GM21737 (cell line): Measurements from ENCODE around the gene HOXD9.

Source experiments
- ATAC-seq: cut with Tn5 transposase; IDR thresholded peaks from one replicate; pipeline ENCODE4 v1.9.1; 2021; ENCODE audit warnings: mild to moderate bottlenecking, moderate library complexity; ENCODE audit not compliant: unreplicated experiment

The HOXD9 gene

GRCh38 chr2:176098366-176099158, 24.0 kb upstream of the HOXD9 start:
- no peak for ATAC-seq

- ATAC-seq = no peak
These were observed 23.3 kb upstream of the HOXD9 start for GRCh38 chr2:176099159-176099727.

GRCh38 chr2:176099728-176100546, 22.6 kb upstream of the HOXD9 start, which contains the start of gene HOXD12:
TSS of gene HOXD12 (plus strand) at chr2:176099795. CDS start at chr2:176099802, 7 bp downstream.
- ATAC-seq = no peak

- no peak for ATAC-seq
These were observed 21.9 kb upstream of the HOXD9 start for GRCh38 chr2:176100547-176101140.

GRCh38 chr2:176101216-176101830, 21.2 kb upstream of the HOXD9 start:
- ATAC-seq = no peak

- ATAC-seq = no peak
These were observed 20.7 kb upstream of the HOXD9 start for GRCh38 chr2:176101842-176102241.

- ATAC-seq = no peak
These were observed 20.1 kb upstream of the HOXD9 start for GRCh38 chr2:176102309-176102866.

- ATAC-seq = no peak
These were observed 19.3 kb upstream of the HOXD9 start for GRCh38 chr2:176103194-176103593.

- no peak for ATAC-seq
These were observed 18.7 kb upstream of the HOXD9 start for GRCh38 chr2:176103742-176104315.

- ATAC-seq = no peak
These were observed 18.0 kb upstream of the HOXD9 start for GRCh38 chr2:176104316-176105077.

- ATAC-seq = no peak
These were observed 17.3 kb upstream of the HOXD9 start for GRCh38 chr2:176105078-176105729.

- ATAC-seq = no peak
These were observed 16.6 kb upstream of the HOXD9 start for GRCh38 chr2:176105730-176106580.

- no peak for ATAC-seq
These were observed 15.7 kb upstream of the HOXD9 start, which contains the start of gene HOXD11 for GRCh38 chr2:176106581-176107539. TSS of gene HOXD11 (plus strand) at chr2:176107280. CDS start at chr2:176107356, 76 bp downstream.

- no peak for ATAC-seq
These were observed 14.8 kb upstream of the HOXD9 start for GRCh38 chr2:176107731-176108181.

GRCh38 chr2:176109192-176109901, 13.2 kb upstream of the HOXD9 start:
- no peak for ATAC-seq

GRCh38 chr2:176109946-176110345, 12.6 kb upstream of the HOXD9 start:
- ATAC-seq = no peak
